K562 (cell line): ENCODE results near the gene CSF1. TPM values are rescaled to one million over a fixed set of nuclear protein-coding genes. Genes with fewer than 3 reads are reported as not detected.

ENCODE experiments used
- ARID2 ChIP-seq: fragments of 450-650 bp; IDR thresholded peaks from 2 replicates; pipeline ENCODE4 v1.6.1; 2017; ENCODE audit warnings: antibody characterized with exemption, mild to moderate bottlenecking
- BHLHE40 ChIP-seq: IDR thresholded peaks from 2 replicates; pipeline ENCODE4 v1.6.1; 2011; ENCODE audit warnings: low read length, improper control_type of control experiment
- CBX3 ChIP-seq, 2 experiments: IDR thresholded peaks; 1 replicate in 1 of 2; 2 replicates in 1 of 2; pipeline ENCODE4 v1.6.1; 2012; ENCODE audit warnings: inconsistent platforms in 2 of 2, low read length in 2 of 2, borderline replicate concordance in 1 of 2, control low read depth in 1 of 2
- CC2D1A ChIP-seq: fragments of 450-650 bp; IDR thresholded peaks from 2 replicates; pipeline ENCODE4 v1.6.1; 2017; ENCODE audit warnings: mild to moderate bottlenecking
- CHCHD3 ChIP-seq: fragments of 250-450 bp; sonication (Bioruptor Pico); IDR thresholded peaks from 2 replicates; pipeline ENCODE4 v2.1.2; 2022; ENCODE audit warnings: mild to moderate bottlenecking
- EP400 ChIP-seq: fragments of 450-650 bp; IDR thresholded peaks from 2 replicates; pipeline ENCODE4 v1.6.1; 2017; ENCODE audit warnings: antibody characterized with exemption, mild to moderate bottlenecking, moderate library complexity
- ETV5 ChIP-seq: sonication (generic); formaldehyde crosslinking; IDR thresholded peaks from 2 replicates; pipeline ENCODE4 v1.4.0; 2020; ENCODE audit warnings: low read depth, mild to moderate bottlenecking, missing genetic modification reagents
- KAT8 ChIP-seq: fragments of 450-650 bp; IDR thresholded peaks from 2 replicates; pipeline ENCODE4 v1.6.1; 2016; ENCODE audit warnings: low read depth, mild to moderate bottlenecking
- LEF1 ChIP-seq: fragments of 450-650 bp; IDR thresholded peaks from 2 replicates; pipeline ENCODE4 v1.6.1; 2016; ENCODE audit warnings: mild to moderate bottlenecking
- MEIS2 ChIP-seq: fragments of 450-650 bp; IDR thresholded peaks from 2 replicates; pipeline ENCODE4 v1.6.1; 2014; ENCODE audit warnings: mild to moderate bottlenecking; ENCODE audit not compliant: partially characterized antibody
- NBN ChIP-seq: fragments of 450-650 bp; IDR thresholded peaks from 2 replicates; pipeline ENCODE4 v1.6.1; 2016; ENCODE audit warnings: low read depth, mild to moderate bottlenecking
- NCOA1 ChIP-seq: fragments of 450-650 bp; IDR thresholded peaks from 2 replicates; pipeline ENCODE4 v1.6.1; 2016; ENCODE audit warnings: low read depth
- NR2F6 ChIP-seq: fragments of 450-650 bp; formaldehyde crosslinking; IDR thresholded peaks from 2 replicates; pipeline ENCODE4 v1.4.0; 2020; ENCODE audit warnings: mild to moderate bottlenecking
- PKNOX1 ChIP-seq: fragments of 450-650 bp; IDR thresholded peaks from 2 replicates; pipeline ENCODE4 v1.6.1; 2016
- SMC3 ChIP-seq: conservative IDR thresholded peaks from 2 replicates; pipeline ENCODE4 v1.6.1; 2011; ENCODE audit warnings: low read depth, low read length, improper control_type of control experiment; ENCODE audit not compliant: insufficient read depth
- SREBF1 ChIP-seq: fragments of 150-350 bp; IDR thresholded peaks from 2 replicates; pipeline ENCODE4 v1.6.1; 2014; ENCODE audit warnings: antibody characterized with exemption, low read depth, low read length, borderline replicate concordance
- STAT5B ChIP-seq: fragments of 250-450 bp; sonication (Bioruptor Pico); IDR thresholded peaks from 2 replicates; pipeline ENCODE4 v1.8.0; 2021; ENCODE audit warnings: mild to moderate bottlenecking, inconsistent platforms
- ZNF23 ChIP-seq: fragments of 250-450 bp; sonication (Bioruptor Pico); IDR thresholded peaks from 2 replicates; pipeline ENCODE4 v1.4.0; 2020; ENCODE audit warnings: mild to moderate bottlenecking
- ZNF408 ChIP-seq: fragments of 250-450 bp; sonication (Bioruptor Pico); IDR thresholded peaks from 2 replicates; pipeline ENCODE4 v1.4.0; 2020; ENCODE audit warnings: low read depth, mild to moderate bottlenecking, moderate library complexity
- ZNF766 ChIP-seq: fragments of 200-800 bp; sonication (Bioruptor generic); conservative IDR thresholded peaks from 2 replicates; pipeline ENCODE4 v1.6.1; 2016; ENCODE audit warnings: missing genetic modification characterization, missing compliant biosample characterization
- polyA plus RNA-seq, 8 experiments: library from polyadenylated mRNA; depleted of rRNA in 4 of 8; stranded (reverse) in 5 of 8; unstranded in 3 of 8; fragments of >200 nt; fragmentation: Nextera tagmentation in 2 of 8; fragmentation: Illumina TruSeq in 1 of 8; extraction: Ambion mirVana in 2 of 8; extraction: Trizol in 1 of 8; gene quantifications; 2 replicates each; pipeline versions ENCODE4 v1.2.1 to v1.2.3, GENCODE V29; 2011 to 2014; ENCODE audit warnings: inconsistent platforms in 1 of 8, missing spikeins in 1 of 8
- total RNA-seq, 7 experiments: library from RNA; depleted of rRNA in 6 of 7; stranded (reverse); fragments of >200 nt in 6 of 7; fragmentation: Illumina TruSeq in 2 of 7; extraction: Trizol in 2 of 7; gene quantifications; 2 replicates each; pipeline versions ENCODE4 v1.2.1 to v1.2.3, GENCODE V29; 2011 to 2021; ENCODE audit warnings: low replicate concordance in 1 of 7
- TF ChIP-seq, protein P1 (sequence below): fragments of 250-450 bp; sonication (Bioruptor Pico); IDR thresholded peaks from 2 replicates; pipeline ENCODE4 v1.8.0; 2021; ENCODE audit warnings: moderate library complexity, mild to moderate bottlenecking, inconsistent platforms

The CSF1 gene
- total and polyA plus RNA-seq, 9 of the 15 experiments (the other 6 are each of a cell fraction or from before 2014, with no cell fraction given), result 0.18 to 11.8 (median 2.8) TPM

GRCh38 chr1:109890115-109890953 is 20.3 kb upstream of the CSF1 start (continued):
- TF ChIP-seq NBN (no peak), CBX3 (IDR thresholded peaks at IDR 0.05; ENCODE audit: borderline replicate concordance in 1 of 2, low read length in 2 of 2) (no peak), KAT8 (no peak), CC2D1A (no peak), NCOA1 (no peak), ZNF408 (CRISPR knock-in tag) (no peak), ETV5 (CRISPR knock-in tag) (no peak), STAT5B (no peak), EP400 (no peak), MEIS2 (peak; percentile 41), NR2F6 (no peak), ZNF766 (no peak), BHLHE40 (no peak), ARID2 (no peak), ZNF23 (CRISPR knock-in tag) (no peak), SMC3 (no peak), SREBF1 (no peak), PKNOX1 (peak; percentile 56; the same call in 1 of the 2 replicates), CHCHD3 (CRISPR knock-in tag) (no peak), LEF1 (no peak)
- TF ChIP-seq, protein P1, sequence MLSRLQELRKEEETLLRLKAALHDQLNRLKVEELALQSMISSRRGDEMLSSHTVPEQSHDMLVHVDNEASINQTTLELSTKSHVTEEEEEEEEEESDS (CRISPR knock-in tag), result no peak
